Measurements from ENCODE around the gene RPTOR. TPM values are rescaled to one million over a fixed set of nuclear protein-coding genes. Genes with fewer than 3 reads are reported as not detected.
"Not testable (repeated sequence)": the region's sequence is repeated elsewhere in the genome, so short reads cannot be mapped to it uniquely, and the experiment has no call there.

The RPTOR gene
- total RNA-seq, 1 experiment from 2014 or later: 15.2 TPM

DNA sequence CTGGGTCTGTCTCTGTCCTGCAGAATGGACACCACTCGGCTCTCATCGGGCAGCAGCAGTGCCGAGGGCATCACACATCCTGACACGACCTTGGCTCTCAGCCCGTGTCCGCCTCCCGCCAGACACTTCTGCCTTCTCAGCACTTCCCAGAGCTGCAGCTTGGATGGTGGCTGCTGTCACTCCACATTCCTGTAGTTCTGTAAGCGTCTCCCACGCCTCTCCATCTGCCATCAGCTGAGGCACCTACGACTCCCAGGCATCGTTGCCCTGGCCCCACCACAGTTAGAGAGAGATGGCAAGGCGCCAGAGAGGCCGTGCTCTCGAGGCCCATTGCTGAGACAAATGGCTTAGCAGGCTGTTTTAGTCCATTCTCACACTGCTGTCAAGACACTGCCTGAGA is 251.1 kb downstream of the RPTOR start:
- DNase-seq (ENCODE audit: low spot score): no peak

DNA sequence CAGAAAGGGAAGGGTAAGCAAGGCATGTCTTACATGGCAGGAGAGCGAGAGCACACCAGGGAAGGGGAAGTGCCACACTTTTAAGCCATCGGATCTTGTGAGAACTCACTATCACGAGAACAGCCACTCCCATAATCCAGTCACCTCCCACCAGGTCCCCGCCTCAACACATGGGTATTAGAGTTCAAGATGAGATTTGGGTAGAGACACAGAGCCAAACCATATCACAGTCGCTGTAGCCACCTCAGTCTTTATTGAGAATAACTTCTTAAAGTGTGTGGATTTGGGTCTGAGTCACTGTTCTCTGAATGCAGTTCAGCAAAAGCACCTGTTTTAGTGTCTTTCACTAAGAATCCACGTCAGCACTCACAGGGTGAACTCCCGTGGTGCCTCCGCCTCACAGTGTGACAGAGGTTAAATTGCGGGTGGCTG is 251.8 kb downstream of the RPTOR start:
- DNase-seq (ENCODE audit: low spot score): no peak

DNA sequence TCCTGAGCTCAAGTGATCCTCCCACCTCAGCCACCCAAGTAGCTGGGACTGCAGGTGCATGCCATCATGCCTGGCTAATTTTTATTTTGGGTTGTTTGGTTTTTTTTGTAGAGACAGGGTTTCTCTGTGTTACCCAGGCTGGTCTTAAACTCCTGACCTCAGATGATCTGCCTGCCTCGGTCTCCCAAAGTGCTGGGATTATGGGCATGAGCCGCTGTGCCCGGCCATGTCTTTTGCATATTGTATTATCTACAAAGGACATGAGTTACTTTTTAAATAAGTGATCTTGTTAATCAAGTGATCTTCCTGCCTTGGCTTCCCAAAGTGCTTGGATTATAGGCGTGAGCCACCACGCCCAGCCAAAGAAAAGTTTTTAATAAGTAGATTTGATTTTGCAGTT is 252.6 kb downstream of the RPTOR start:
- DNase-seq (ENCODE audit: low spot score): not testable (repeated sequence)

DNA sequence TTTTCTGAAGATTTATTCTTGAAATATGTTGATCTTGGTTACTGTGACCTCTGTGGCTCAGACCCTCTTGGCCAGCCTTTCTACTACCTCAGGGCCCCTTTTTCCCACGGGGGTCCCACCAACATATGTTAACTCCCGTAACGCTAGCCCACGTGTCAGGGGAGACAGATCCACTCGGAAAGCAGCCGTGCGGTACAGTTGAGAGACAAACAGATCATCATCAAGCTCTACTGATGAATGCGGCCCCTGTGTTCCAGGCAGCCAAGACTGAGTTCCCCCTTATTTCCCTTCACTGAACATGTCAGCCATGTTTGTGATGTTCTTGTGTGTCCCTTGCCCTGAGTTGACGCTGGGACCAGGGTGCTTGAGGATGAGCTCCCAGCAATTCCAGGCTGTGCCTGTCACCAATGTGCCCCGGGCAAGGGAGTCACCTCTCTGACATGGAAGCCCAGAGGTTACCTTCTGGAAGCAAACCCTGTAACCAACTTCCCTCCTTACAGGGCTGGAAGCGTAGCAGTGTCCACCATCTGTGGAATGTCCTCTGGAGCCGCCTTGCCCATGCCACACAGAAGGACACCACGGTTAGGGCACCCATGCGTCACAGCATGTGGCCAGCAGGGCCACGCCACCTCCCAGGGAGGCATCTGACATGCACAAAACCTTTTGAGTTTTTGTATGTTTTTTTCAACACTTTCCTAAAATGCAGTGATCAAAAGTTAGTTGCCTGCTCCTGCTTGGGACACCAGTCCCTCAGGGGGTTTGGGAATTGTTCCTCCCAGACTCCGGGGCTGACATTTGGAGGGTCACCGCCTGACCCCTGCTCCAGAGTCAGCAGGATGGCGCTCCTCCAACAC is 253.3 kb downstream of the RPTOR start:
- DNase-seq (ENCODE audit: low spot score): no peak

DNA sequence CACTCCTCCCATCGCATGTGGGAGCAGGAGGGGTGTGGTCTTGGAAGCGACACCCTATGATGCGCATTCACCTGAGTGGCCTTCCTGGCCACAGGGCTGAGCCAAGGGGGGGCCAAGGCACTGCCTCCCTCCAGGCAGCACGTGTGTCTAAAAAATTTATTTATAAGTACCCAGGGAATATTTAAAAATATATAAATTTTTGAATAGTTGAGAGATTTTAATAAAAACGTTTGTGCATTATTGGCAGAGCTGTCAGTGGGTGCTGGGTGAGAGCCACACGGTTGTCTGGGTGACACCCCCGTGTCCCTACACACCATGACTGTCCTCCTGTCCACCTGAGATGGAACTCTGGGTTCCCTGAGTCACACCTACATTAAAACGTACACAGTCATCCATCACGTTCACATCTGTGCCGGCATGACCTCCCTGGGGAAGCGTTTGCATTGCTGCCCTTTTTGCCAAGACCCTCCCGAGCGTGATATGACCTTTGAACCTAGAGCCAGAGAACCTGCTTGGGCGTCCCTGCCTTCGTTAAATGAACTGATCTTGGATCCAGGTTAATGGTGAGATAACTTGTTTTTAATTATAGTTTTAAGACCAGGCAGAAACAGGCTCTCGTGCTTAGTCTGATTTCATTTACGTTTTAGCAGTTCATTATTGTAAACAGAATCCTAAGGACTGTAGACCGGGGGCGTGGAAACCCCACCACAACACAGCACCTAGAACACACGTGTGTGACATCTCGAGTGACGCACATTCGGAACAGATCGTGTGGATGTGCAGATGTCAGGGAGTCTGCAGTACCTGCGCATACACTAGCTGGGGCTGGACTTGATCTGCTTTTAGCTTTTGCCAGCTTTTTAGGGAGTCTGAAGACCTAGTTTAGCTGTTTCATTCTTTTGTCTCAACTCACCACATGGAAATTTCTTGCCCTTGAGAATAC is 254.2 kb downstream of the RPTOR start:
- DNase-seq (ENCODE audit: low spot score): no peak

DNA sequence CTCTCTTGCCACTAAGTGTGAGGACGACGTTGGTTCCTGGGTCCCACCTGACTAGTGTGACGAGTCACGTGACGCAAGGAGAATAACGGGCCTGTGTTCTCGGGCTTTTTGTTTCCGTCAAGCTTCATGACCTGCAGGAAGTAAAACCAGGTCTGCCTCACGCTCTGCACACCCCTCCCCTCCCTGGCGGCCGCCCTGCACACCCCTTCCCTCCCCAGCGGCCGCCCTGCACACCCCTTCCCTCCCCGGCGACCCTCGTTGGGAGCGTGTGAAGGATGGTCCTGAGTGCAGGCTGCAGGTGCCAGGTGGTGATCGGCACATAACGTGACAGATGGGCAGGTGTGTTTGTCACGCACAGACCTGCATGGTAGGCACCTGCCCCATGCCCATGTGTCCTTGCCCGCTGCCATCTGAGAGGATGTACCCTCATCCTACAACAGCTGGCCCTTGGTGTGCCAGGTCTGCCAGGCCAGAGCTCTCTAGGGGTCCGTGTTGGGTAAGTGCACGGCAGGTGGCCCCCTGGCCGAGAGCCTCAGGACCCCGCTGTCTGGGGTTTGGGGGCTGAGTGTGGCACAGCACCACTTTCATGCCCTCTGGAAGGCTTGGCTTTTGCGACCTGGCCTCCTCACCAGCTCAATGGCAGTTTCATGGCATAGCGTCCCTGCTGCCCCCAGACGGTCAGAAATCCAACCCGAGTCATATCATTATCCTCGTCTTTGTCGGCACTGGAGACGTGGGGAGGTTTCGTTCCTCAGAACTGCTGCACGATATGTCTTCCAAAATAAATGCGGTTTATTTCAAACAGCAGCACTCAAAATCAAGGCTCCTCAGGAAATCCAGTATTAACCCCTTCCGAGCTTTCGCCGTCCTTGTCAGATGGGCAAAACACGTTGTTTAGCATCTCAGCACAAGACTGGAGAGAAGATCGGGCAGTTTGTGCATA is 255.2 kb downstream of the RPTOR start:
- no peak for DNase-seq (ENCODE audit: low spot score)

DNA sequence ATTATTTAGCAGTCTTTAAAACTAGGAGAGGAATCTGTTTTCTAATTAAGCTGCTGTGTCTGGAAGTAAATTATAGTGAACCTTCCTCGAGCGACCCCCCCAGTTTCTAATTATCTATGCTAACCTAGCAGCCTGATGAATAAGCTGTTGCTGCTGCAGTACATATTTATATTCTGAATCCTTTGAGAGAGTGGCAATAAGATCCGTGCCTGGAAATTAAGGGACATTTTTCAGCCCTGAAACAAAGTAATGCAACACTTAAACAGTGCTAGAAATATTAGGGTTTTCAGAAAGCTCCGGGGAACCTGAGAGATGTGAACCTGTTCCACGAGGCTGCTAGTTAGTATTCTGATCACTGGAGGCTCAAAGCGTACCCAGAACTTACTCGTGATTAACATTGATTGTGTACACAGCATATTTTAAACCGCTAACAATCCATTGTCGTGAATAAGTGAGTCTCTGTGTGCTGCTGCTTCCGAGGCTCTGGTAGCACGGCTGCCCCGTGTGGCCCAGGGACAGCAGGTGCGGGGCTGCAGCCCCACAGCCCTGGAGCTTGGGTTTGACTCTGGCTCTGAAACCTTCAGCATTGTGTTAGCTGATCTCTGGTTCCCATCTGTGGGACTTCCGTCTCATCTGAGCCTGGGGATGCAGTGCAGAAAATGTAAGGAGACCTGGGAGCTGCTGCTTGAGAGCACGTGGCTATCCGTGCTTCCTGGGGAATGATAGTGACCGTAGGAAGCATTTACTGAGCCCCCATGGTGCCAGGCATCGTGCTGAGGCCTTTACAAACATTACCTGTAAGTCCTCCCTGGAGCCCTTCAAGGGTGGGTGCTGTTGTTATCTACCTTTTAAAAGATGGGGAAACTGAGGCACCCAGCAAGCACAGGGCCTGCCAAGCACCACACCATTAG is 256.1 kb downstream of the RPTOR start:
- no peak for DNase-seq (ENCODE audit: low spot score)

DNA sequence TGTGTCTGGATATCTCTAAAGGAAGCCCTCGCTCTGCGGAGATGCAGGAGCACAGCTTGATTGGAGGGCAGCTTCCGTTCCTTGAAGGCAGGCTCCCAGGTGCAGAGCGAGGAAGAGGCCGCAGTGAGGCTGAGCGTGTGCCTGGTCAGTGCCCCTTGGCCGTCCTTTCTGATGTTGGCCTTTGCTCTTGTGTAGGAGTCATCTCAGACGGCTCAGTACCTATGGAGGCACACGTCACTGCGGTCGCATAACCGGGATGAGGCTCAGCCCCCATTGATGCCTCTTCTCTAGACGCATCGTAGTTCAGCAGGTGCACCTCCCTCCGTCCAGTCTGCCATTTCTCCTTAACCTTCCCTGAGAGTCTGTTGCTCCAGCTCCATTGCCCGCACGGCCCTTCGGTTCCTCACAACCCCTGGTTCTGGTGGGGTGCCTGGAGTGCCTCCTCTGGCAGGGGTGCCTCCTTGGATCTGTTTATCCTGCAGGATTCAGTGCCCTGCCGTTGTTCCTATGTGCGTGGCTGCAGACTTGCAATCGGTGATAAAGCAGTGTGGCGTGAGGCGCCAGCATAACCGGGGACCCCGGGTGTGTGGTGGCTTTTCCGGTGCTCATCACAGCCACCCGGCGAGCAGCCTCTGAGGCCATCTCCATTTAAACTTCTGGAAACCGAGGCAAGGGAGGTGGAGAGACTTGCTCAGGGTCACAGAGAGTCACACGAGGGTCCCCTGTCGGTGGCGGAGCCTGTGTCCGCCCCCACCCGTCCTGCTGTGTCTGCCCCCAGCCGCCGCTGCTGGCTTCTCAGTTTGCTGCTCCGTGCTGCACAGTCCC is 258.2 kb downstream of the RPTOR start:
- DNase-seq (ENCODE audit: low spot score): no peak

DNA sequence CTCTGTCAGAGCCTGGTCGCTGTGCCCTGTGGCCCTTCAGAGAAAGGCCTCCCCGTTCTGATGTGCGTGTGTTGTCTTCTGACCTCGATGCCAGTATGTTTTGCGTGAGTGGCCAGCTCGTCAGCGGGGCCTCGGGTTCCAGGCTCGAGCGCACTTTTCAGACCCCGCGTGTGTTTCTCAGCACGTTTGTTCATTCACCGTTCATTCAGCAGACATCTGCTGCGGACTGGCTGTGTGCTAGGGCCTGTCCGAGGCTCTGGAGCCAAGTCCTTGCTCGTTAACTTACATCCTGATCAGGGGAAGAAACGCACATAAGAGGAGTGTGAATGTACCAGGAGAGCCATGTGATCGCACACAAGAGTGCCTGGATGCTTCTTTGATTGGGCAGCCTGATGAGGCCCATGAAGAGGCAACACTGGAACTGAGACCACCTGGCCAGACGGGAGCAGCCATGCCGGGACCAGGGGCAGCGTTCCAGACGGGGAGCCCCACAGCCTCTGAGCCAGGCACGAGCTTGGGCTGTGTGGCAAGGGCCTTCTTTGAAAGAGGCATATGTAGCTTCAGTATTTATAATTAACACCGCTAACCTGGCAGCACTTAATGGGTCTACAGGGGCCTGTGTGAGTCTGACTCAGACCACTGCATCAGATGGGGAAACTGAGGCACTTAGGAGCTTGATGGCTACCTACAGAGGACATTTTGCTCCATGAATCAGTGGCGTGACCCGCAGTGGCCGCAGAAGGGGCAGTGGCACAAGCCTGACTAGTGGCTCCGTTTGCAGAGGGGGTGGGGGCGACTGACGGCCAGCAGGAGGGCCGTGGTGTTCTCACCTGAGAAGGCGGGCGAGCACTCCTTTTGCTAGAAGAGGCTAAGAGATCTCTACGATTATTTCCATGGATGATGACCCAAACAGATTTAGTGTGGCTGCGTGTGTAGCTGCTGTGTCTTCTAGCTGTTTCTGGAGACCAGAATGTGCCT is 259.1 kb downstream of the RPTOR start:
- DNase-seq (ENCODE audit: low spot score): no peak

DNA sequence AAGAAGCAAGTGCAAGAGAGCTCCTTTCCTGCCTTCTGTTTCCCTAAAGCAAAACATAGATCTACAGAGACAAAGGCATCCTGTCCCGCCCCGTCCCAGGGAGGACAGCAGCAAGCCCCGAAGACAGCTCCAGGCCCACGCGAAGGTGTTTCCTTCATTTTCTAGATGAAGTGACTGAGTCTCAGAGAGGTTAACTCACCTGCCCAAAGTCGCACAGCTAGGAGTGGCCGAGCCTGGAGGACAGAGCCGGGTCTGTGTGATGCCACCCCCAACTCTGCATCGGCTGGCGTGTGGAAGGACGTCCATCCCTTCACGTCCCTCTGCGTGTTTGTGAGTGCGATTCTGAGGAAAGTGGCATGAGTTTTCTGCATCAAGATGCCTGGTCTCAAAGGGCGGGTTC is 259.8 kb downstream of the RPTOR start:
- no peak for DNase-seq (ENCODE audit: low spot score)

DNA sequence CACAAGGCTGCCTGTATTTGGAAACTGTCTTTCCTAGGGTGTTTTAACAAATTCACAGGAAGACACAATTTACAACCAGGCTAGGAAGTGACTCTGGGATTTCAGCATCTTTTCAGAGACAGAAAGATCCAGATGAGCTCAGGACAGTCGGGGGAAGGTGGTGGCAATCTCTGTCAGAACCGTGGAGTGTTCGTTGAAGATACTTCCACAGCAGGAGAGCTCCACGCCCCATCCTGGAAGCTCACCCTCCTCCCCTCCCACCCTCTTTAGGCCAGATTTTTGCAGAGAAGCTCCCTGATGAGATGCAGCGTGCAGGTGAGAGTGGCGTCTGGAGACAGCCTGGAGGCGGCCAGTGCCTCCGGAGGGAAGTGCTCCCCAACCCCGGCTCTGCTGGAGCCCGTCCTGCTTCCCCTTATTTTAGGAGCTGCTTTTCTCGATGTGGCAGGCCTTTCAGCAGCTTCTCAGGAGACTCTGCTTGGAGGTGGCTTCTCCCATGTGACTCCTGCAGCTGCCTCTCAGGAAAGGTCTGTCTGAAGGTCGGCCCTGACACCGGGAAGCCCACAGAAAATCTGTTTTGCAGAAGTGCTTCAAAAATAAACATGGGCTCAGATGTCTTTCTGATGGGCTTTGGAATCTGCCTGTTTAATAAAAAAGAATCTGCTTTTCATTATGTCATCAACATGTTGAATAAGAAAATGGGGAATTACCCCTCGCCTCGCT is 260.6 kb downstream of the RPTOR start:
- no peak for DNase-seq (ENCODE audit: low spot score)

DNA sequence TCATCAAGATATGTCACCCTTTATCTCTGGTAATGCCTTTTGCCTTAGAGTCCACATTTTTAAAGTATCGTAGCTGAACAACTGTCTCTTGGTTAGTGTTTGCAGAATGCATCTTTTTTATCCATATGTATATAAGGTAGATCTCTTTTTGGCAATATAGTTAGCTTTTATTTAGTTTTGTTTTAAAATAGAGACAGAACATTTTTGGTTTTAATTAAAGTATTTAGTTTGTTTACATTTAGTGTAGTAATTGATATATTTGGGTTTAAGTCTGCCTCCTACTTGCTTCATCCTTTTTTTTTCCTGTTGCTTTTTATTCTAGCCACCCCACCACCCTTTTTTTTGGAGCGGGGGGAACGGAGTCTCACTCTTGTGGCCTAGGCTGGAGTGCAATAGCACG is 262.4 kb downstream of the RPTOR start:
- DNase-seq (ENCODE audit: low spot score): no peak

DNA sequence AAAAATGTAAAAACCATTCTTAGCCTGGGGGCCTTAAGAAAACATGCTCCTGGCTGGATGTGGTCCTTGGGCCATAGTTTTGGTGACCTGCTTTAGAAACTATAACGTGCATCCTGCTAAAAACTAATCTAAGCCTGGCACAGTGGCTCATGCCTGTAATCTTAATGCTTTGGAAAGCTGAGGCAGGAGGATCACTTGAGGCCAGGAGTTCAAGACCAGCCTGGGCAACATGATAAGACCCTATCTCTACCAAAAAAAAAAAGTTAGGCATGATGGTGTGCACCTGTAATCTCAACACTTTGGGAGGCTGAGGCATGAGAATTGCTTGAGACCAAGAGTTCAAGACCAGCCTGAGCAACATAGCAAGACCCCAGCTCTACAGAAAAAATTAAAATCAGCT is 263.2 kb downstream of the RPTOR start:
- no peak for DNase-seq (ENCODE audit: low spot score)

DNA sequence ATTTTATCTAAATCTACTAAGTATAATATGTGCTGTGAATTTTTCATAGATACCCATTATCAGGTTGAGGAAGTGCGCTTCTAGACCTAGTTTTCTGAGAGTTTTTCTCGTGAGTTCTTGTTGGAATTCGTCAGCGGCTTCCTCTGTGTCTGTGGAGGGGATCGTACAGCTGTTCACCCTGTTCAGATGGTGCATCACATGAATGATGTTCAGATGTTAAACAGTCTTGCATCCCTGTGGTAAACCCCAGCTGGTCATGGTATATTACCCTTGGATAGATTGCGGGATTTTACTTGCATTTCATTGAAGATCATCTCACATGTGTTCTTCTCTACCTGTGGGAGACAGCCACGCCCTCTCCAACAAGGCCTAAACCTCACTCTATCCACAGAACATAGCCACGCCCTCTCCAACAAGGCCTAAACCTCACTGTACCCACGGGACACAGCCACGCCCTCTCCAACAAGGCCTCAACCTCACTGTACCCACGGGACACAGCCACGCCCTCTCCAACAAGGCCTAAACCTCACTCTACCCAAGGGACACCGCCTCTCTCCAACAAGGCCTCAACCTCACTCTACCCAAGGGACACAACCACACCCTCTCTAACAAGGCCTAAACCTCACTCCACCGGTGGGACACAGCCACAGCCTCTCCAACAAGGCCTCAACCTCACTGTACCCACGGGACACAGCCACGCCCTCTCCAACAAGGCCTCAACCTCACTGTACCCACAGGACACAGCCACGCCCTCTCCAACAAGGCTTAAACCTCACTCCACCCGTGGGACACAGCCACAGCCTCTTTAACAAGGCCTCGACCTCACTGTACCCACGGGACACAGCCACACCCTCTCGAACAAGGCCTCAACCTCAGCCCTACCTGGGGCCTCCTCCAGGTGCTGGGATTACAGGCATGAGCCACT is 266.8 kb downstream of the RPTOR start:
- DNase-seq (ENCODE audit: low spot score): no peak

DNA sequence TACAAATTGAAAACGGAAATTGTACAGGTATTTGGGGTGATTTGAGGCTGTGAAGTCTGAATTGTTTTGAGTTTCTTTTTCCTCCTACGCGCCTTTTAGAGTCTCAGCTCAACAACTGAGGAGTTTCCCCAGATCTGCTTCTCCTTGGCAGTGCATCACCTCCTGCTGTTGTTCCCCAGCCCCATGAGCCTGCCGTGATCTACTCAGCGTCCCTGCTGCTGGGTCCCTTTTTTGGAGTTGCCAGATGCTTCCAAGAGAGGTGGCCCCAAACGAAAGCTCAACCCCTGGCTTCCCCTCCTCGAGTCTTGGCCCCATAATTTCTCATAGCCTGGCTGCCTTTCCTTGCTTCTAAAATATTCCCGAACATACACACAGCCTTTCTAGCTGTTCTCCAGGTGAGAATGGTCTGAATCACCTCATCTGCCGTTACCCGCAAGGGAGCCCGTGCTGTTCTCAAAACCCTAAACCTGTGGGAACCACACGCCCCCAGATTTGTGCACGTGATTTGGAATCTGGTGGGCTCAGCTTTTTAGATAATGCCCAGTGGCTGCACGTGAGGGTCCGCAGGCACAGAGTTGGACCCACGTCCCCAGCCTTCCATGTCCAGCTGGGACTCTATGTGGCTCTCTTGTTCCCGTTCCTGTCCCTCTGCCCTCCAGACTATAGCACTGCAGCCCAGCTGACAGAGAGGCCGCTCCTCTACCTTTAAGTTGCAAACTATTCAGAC is 267.9 kb downstream of the RPTOR start:
- no peak for DNase-seq (ENCODE audit: low spot score)

DNA sequence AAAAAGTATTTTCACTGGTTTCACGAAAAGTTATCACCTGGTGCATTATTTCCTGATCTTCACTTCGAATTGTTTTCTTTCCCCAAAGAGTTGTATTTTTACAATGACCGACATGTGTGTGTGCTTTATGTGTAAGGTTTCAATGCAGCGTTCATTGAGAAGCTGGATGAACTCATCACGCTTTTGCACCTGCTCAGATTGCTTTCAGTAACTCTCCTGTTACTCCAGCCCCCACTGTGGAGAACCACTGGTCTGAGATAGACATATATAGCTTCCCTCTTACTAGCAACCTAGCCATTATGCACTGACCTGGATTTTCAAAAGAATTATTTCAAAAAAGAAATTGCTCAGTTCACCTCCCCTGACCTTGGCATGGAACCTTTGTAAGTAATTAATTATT is 268.7 kb downstream of the RPTOR start:
- no peak for DNase-seq (ENCODE audit: low spot score)
